Prostate gland (tissue), 2 donors: ENCODE measurements around the gene POU4F1. TPM values are rescaled to one million over a fixed set of nuclear protein-coding genes. Genes with fewer than 3 reads are reported as not detected.

Experiments
- DNase-seq: peaks from one replicate; pipeline ENCODE4 v3.0.0-alpha.2; 2019; ENCODE audit warnings: low spot score
- H3K27ac ChIP-seq, 2 donors: fragments of 200-600 bp; sonication (generic); 2 replicates each; pipeline ENCODE4 v1.5.1; 2017 to 2019
- H3K27me3 ChIP-seq: fragments of 200-600 bp; sonication (generic); replicated peaks from 2 replicates; pipeline ENCODE4 v1.5.1; 2019; ENCODE audit not compliant: insufficient read depth
- H3K36me3 ChIP-seq, 2 donors: fragments of 200-600 bp; sonication (generic); 1 replicate in 1 of 2; 2 replicates in 1 of 2; pipeline versions ENCODE4 v1.5.1 to v1.8.1; 2017 to 2019
- H3K4me1 ChIP-seq: fragments of 200-600 bp; sonication (generic); replicated peaks from 2 replicates; pipeline ENCODE4 v1.5.1; 2019
- H3K4me3 ChIP-seq, 2 donors: fragments of 200-600 bp; sonication (generic); 2 replicates each; pipeline ENCODE4 v1.5.1; 2017 to 2019
- H3K9me3 ChIP-seq: fragments of 200-600 bp; sonication (generic); 2 replicates; pipeline ENCODE4 v1.5.1; 2017
- POLR2A ChIP-seq: fragments of 450-650 bp; IDR thresholded peaks from one replicate; pipeline ENCODE4 v1.6.1; 2016; ENCODE audit warnings: antibody characterized with exemption, mild to moderate bottlenecking
- POLR2AphosphoS5 ChIP-seq: sonication (generic); formaldehyde crosslinking; IDR thresholded peaks from one replicate; pipeline ENCODE4 v1.6.1; 2017; ENCODE audit warnings: antibody characterized with exemption
- WGBS: methylation state at CpG from one replicate; pipeline ENCODE4 v1.1.5; 2018; 5-methylcytosine and 5-hydroxymethylcytosine counted together
- intact Hi-C: fragments of 100-400 bp; cut with DNase I; formaldehyde crosslinking; loops from one replicate; pipeline ENCODE4 v1.14.2; 2022
- total RNA-seq, 2 donors: library from RNA; depleted of rRNA; stranded (reverse); fragments of >200 nt; gene quantifications; one replicate each; pipeline ENCODE4 v1.1.0, GENCODE V29; 2016
- TF ChIP-seq, protein P1 (sequence below), 4 experiments: fragments of 200-600 bp in 2 of 4; fragments of 450-650 bp in 2 of 4; sonication (generic) in 2 of 4; IDR thresholded peaks; 1 replicate in 3 of 4; 2 replicates in 1 of 4; pipeline ENCODE4 v1.5.1; 2016 to 2019; ENCODE audit warnings: antibody characterized with exemption in 4 of 4, mild to moderate bottlenecking in 2 of 4, moderate library complexity in 2 of 4

POU4F1 gene
- total RNA-seq, 2 donors from 2014 or later, result 0.68 TPM; not detected in 1

DNA sequence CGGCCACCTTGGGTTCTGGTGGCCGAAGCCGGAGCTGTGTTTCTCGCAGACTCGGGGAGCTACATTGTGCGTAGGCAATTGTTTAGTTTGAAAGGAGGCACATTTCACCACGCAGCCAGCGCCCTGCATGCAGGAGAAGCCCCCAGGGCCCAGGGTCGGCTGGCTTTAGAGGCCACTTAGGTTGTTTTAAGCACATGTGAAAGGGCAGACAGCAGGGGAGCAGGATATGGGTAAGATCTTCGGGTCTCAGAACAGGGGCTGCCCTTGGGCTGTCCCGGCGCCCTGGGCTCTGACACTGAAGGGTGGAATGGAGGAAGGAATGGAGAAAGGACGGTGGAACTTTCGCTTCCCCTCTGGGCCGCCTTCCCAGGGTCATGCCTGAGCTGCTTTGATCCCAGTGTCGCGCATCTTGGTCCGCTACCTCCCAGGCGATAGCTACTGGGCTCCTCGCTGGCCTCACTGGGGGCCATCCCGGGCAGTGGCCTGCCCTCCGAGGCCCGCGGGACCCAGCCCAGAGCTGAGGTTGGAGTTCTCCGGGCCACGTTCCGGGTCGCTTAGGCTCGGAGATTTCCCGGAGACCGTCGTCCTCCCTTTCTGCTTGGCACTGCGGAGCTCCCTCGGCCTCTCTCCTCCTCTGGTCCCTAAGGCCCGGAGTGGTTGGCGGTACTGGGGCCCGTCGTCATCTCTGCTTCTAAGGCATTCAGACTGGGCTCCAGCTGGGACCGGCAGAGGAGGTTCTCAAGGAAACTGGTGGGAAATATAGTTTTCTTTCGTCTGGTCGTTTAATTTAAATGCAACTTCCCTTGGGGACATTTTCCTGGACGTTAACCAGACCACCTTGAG, 4.3 kb upstream of the POU4F1 start:
- intact Hi-C loops, result no loop called here
- DNase-seq, result no peak
- no peak overlapping the region for H3K27ac ChIP-seq
- TF ChIP-seq POLR2AphosphoS5 (no peak), POLR2A (no peak)
- TF ChIP-seq, protein P1, sequence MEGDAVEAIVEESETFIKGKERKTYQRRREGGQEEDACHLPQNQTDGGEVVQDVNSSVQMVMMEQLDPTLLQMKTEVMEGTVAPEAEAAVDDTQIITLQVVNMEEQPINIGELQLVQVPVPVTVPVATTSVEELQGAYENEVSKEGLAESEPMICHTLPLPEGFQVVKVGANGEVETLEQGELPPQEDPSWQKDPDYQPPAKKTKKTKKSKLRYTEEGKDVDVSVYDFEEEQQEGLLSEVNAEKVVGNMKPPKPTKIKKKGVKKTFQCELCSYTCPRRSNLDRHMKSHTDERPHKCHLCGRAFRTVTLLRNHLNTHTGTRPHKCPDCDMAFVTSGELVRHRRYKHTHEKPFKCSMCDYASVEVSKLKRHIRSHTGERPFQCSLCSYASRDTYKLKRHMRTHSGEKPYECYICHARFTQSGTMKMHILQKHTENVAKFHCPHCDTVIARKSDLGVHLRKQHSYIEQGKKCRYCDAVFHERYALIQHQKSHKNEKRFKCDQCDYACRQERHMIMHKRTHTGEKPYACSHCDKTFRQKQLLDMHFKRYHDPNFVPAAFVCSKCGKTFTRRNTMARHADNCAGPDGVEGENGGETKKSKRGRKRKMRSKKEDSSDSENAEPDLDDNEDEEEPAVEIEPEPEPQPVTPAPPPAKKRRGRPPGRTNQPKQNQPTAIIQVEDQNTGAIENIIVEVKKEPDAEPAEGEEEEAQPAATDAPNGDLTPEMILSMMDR (IDR thresholded peaks at IDR 0.05), result no peak
- no peaks in the 10 kb centered on the region for H3K9me3 ChIP-seq
- H3K27me3 ChIP-seq, result peaks cover 49% of the 10 kb centered on the region
- WGBS, result 9% methylated on average over 42 of the region's 42 CpGs
- H3K4me3 ChIP-seq, result no peak overlapping the region
- H3K4me1 ChIP-seq, result peaks cover 8% of the 10 kb centered on the region
- no peaks in the 10 kb centered on the region for H3K36me3 ChIP-seq

DNA sequence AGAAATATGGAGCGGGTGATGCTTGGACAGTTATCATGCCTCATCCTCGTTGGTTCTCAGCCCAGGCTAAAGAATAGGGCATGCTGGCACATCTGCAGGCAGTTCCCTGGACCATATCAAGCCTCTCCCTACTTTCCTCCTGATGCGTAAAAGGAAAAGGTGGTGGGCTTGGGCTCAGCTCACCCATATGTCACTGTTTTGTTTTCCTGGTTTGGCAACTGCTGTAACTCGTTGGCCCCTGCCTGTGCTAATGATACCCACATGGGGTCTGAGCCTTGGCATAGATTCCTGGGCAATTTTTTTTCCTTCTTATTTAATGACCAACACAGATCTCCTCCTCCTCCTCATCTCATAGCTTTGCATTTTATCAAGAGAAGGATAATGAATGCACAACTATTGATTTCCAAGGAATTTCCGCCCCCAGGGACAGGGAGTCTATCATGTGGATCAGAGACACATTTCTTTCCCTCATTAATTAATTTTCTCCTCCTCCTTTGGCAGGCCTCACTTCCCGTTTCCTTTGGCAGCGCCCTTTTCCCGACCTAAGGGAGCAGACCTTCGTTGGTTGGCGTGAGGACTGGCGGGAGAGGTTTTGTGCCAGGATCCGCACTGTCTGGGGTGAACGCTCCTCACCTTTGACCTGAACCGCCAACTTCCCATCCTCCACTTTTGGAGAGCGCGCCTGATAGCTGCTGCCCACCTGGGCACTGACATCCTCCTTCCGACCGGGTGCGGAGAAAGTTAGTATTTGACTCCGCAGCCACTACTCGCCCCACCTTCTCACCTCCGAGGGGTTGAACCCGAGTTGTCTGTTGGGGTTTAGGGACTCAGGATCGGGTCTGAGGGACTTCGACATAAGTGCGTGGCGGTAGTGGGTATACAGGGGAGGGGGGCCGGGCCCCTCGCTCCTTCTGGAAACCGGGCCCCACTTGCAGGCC, 3.4 kb upstream of the POU4F1 start:
- intact Hi-C loops, result no loop called here
- H3K27ac ChIP-seq, result no peak overlapping the region
- TF ChIP-seq POLR2AphosphoS5 (no peak), POLR2A (no peak)
- TF ChIP-seq, protein P1 (IDR thresholded peaks at IDR 0.05), result no peak
- H3K27me3 ChIP-seq, result peaks cover 49% of the 10 kb centered on the region
- H3K9me3 ChIP-seq, result no peaks in the 10 kb centered on the region
- no peak overlapping the region for H3K4me3 ChIP-seq
- no peaks in the 10 kb centered on the region for H3K36me3 ChIP-seq
- WGBS, result 9% methylated on average over 30 of the region's 30 CpGs
- no peak for DNase-seq
- peaks cover 8% of the 10 kb centered on the region for H3K4me1 ChIP-seq

DNA sequence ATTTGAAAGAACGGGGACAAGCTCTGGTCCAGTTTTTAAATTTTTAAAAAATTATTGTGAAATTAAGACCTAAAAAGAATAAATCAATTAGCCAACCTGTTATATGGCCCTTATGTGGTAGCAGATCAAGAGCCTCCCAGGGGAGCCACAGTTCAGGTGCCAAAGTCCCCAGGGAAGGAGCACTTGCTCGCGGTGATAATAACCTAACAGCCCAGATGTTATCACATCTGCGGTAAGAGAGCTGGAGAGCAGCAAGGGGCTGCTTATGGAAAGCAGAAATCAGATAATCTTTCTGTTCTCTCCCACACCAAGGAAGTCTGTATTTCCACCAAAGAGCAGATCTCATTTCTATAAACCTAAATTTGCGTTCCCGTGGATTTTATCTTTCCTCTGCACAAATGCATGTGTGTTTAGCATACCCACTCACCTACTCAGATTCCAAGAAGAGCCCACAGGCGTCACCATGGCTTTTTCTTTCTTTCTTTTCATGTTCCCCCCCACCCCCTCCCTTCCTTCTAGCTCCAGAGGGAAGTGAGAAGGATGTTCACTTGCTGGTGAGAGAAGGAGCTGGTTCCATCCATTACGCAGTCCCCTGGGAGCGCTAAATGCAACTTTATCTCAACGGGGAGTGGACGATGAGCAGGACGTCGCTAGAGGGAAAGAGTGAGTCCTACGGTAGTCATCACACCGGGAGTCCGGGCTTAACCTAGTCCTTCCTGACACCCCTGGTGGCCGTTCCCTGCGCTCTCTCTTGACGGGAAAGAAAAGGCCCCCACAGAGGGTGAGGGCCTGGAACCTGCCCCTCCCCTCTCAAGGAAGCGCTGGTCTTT, 1.6 kb upstream of the POU4F1 start:
- 7% methylated on average over 20 of the region's 20 CpGs for WGBS
- no peak overlapping the region for H3K27ac ChIP-seq
- intact Hi-C loops, result no loop called here
- H3K27me3 ChIP-seq, result peaks cover 64% of the 10 kb centered on the region
- no peak for DNase-seq
- H3K36me3 ChIP-seq, result no peaks in the 10 kb centered on the region
- peaks cover 8% of the 10 kb centered on the region for H3K4me1 ChIP-seq
- no peaks in the 10 kb centered on the region for H3K9me3 ChIP-seq
- TF ChIP-seq POLR2AphosphoS5, result no peak
- TF ChIP-seq, protein P1 (IDR thresholded peaks at IDR 0.05), result no peak
- TF ChIP-seq POLR2A, result no peak
- no peak overlapping the region for H3K4me3 ChIP-seq

DNA sequence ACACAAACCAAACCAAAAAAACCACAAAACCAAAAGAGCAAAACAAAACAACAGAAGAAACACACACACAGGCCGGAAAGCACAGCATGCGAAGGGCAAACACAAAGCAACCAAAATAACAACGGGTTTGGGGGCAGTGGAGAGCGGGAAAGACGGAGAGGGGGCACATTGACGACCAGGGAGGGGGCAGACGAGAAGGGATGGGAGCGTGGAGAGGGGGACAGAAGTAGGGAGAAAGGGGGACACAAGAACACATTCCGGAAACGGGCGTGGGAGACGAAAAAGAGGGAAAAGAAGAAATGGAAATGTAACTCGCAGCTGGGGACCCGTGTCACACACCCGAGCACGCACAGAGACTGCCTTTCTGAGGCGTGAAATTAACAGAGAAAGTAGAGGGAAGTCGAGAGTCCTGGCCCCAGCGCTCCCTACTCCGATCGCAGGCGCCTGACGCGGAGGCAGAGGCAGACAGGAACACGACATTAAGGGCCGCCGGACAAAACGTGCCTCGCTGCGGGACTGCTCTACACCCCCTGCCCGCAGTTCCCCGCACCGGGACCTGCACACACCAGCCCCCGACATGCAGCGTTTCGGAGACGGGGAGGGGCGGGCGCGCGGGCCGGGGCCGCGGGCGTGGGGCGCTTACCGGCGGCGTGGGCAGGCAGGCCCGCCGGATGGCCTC, 652 bp downstream of the POU4F1 start:
- H3K4me3 ChIP-seq, result peak overlapping the region in 1 of 2 donors; percentile 5
- H3K36me3 ChIP-seq, result no peaks in the 10 kb centered on the region
- H3K27ac ChIP-seq, result no peak overlapping the region
- TF ChIP-seq, protein P1 (IDR thresholded peaks at IDR 0.05), result no peak
- no peak for TF ChIP-seq POLR2AphosphoS5
- no peak for TF ChIP-seq POLR2A
- DNase-seq, result no peak
- 2% methylated on average over 35 of the region's 51 CpGs for WGBS
- H3K9me3 ChIP-seq, result no peaks in the 10 kb centered on the region
- intact Hi-C loops, result no loop called here
- H3K27me3 ChIP-seq, result peaks cover 69% of the 10 kb centered on the region
- H3K4me1 ChIP-seq, result peaks cover 6% of the 10 kb centered on the region
